ENCODE data around the gene DONSON.

- TF ChIP-seq, protein P1, sequence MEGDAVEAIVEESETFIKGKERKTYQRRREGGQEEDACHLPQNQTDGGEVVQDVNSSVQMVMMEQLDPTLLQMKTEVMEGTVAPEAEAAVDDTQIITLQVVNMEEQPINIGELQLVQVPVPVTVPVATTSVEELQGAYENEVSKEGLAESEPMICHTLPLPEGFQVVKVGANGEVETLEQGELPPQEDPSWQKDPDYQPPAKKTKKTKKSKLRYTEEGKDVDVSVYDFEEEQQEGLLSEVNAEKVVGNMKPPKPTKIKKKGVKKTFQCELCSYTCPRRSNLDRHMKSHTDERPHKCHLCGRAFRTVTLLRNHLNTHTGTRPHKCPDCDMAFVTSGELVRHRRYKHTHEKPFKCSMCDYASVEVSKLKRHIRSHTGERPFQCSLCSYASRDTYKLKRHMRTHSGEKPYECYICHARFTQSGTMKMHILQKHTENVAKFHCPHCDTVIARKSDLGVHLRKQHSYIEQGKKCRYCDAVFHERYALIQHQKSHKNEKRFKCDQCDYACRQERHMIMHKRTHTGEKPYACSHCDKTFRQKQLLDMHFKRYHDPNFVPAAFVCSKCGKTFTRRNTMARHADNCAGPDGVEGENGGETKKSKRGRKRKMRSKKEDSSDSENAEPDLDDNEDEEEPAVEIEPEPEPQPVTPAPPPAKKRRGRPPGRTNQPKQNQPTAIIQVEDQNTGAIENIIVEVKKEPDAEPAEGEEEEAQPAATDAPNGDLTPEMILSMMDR (IDR thresholded peaks at IDR 0.05): no peak
- no peak for TF ChIP-seq POLR2A (IDR thresholded peaks at IDR 0.05)
Observed at GRCh38 chr21:33578959-33579542, 9.4 kb downstream of the DONSON start.

All from esophagus squamous epithelium (tissue), 4 donors.